Measurements from ENCODE around the gene WDR90. TPM values are rescaled to one million over a fixed set of nuclear protein-coding genes. Genes with fewer than 3 reads are reported as not detected.

Gene WDR90
- total and polyA plus RNA-seq, 2 of the 13 experiments (the other 11 are each of a cell fraction or from before 2014, with no cell fraction given) = 14.9 to 28.9 TPM

DNA sequence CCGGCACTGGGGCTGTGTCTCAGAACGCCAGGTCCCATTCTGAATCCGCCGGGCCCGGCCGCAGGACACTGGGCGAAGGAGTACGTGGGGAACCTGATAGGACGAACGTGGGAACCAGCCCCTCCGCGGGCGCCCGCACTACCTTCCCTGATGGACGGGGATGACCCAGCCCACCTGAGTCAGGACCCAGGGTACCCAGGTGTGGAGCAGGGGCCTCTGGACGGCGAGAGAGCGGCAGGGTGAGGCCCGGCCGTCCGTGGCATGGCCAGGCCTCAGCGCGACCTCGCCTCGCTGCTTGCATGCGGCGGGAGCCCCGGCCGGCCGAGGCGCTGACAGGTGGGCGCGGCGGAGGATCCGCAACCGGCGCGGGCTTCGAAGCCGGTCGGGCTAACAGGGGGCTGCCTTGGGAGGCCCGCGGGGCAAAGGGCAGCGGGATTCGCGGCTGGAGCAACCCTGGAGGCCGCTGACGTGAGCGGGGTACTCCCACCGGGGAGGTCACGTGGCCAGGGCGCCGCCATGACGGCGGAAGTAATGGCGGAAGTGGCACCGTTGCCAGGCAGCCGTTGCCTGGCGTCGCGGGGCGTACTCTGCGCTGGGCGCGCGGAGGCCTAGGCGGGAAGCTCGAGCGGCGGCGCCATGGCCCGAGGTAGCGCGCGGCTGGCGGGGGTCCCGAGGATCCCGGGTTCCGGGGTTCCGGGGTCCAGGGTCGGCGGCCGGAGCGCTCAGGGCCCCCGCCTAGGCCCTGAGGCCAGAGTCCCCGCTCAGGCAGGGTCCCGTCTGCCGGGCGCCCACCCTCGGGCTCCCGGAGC is at the start of gene WDR90 (continued):
- no peak for TF ChIP-seq PBX3 (CRISPR knock-in tag; IDR thresholded peaks at IDR 0.05; ENCODE audit: borderline replicate concordance)
- TF ChIP-seq, protein P1, sequence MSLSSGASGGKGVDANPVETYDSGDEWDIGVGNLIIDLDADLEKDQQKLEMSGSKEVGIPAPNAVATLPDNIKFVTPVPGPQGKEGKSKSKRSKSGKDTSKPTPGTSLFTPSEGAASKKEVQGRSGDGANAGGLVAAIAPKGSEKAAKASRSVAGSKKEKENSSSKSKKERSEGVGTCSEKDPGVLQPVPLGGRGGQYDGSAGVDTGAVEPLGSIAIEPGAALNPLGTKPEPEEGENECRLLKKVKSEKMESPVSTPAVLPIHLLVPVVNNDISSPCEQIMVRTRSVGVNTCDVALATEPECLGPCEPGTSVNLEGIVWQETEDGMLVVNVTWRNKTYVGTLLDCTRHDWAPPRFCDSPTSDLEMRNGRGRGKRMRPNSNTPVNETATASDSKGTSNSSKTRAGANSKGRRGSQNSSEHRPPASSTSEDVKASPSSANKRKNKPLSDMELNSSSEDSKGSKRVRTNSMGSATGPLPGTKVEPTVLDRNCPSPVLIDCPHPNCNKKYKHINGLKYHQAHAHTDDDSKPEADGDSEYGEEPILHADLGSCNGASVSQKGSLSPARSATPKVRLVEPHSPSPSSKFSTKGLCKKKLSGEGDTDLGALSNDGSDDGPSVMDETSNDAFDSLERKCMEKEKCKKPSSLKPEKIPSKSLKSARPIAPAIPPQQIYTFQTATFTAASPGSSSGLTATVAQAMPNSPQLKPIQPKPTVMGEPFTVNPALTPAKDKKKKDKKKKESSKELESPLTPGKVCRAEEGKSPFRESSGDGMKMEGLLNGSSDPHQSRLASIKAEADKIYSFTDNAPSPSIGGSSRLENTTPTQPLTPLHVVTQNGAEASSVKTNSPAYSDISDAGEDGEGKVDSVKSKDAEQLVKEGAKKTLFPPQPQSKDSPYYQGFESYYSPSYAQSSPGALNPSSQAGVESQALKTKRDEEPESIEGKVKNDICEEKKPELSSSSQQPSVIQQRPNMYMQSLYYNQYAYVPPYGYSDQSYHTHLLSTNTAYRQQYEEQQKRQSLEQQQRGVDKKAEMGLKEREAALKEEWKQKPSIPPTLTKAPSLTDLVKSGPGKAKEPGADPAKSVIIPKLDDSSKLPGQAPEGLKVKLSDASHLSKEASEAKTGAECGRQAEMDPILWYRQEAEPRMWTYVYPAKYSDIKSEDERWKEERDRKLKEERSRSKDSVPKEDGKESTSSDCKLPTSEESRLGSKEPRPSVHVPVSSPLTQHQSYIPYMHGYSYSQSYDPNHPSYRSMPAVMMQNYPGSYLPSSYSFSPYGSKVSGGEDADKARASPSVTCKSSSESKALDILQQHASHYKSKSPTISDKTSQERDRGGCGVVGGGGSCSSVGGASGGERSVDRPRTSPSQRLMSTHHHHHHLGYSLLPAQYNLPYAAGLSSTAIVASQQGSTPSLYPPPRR (CRISPR knock-in tag; IDR thresholded peaks at IDR 0.05; ENCODE audit: borderline replicate concordance) = peak; percentile 44; the same call in 1 of the 2 replicates
- TF ChIP-seq ZSCAN9 (CRISPR knock-in tag; IDR thresholded peaks at IDR 0.05; ENCODE audit: borderline replicate concordance) = no peak
- TF ChIP-seq, protein P2, sequence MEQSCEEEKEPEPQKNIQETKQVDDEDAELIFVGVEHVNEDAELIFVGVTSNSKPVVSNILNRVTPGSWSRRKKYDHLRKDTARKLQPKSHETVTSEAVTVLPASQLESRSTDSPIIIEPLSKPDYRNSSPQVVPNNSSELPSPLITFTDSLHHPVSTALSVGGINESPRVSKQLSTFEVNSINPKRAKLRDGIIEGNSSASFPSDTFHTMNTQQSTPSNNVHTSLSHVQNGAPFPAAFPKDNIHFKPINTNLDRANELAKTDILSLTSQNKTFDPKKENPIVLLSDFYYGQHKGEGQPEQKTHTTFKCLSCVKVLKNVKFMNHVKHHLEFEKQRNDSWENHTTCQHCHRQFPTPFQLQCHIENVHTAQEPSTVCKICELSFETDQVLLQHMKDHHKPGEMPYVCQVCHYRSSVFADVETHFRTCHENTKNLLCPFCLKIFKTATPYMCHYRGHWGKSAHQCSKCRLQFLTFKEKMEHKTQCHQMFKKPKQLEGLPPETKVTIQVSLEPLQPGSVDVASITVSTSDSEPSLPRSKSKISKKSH (CRISPR knock-in tag; IDR thresholded peaks at IDR 0.05; ENCODE audit: borderline replicate concordance) = peak; percentile 80
- no peak for TF ChIP-seq TCF7 (IDR thresholded peaks at IDR 0.05; ENCODE audit: low read depth)
- TF ChIP-seq TMF1 (CRISPR knock-in tag; IDR thresholded peaks at IDR 0.05; ENCODE audit: low read depth) = peak; percentile 85
- TF ChIP-seq ZNF333 (CRISPR knock-in tag; IDR thresholded peaks at IDR 0.05; ENCODE audit: borderline replicate concordance) = 0 out of 2 replicates have a peak, but pooled peaks have one; percentile 66
- peak; percentile 78 for TF ChIP-seq PPARG (CRISPR knock-in tag; conservative IDR thresholded peaks at IDR 0.05)
- TF ChIP-seq SMARCC2 (IDR thresholded peaks at IDR 0.05) = no peak
- TF ChIP-seq, protein P3, sequence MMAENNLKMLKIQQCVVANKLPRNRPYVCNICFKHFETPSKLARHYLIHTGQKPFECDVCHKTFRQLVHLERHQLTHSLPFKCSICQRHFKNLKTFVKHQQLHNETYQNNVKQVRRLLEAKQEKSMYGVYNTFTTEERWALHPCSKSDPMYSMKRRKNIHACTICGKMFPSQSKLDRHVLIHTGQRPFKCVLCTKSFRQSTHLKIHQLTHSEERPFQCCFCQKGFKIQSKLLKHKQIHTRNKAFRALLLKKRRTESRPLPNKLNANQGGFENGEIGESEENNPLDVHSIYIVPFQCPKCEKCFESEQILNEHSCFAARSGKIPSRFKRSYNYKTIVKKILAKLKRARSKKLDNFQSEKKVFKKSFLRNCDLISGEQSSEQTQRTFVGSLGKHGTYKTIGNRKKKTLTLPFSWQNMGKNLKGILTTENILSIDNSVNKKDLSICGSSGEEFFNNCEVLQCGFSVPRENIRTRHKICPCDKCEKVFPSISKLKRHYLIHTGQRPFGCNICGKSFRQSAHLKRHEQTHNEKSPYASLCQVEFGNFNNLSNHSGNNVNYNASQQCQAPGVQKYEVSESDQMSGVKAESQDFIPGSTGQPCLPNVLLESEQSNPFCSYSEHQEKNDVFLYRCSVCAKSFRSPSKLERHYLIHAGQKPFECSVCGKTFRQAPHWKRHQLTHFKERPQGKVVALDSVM (CRISPR knock-in tag; IDR thresholded peaks at IDR 0.05) = peak; percentile 93
- no peak for TF ChIP-seq MAFF (IDR thresholded peaks at IDR 0.05; ENCODE audit: low read depth, low read length)
- peak; percentile 93 for TF ChIP-seq MXD1 (CRISPR knock-in tag; IDR thresholded peaks at IDR 0.05)
- peak; percentile 81; the same call in 1 of the 2 replicates for TF ChIP-seq KAT7 (CRISPR knock-in tag; IDR thresholded peaks at IDR 0.05; ENCODE audit: borderline replicate concordance)
- no peak for TF ChIP-seq SIX1 (CRISPR knock-in tag; IDR thresholded peaks at IDR 0.05; ENCODE audit: borderline replicate concordance)
- peak; percentile 93; the same call in 1 of the 2 replicates for TF ChIP-seq SNAPC2 (CRISPR knock-in tag; IDR thresholded peaks at IDR 0.05)
- TF ChIP-seq, protein P4, sequence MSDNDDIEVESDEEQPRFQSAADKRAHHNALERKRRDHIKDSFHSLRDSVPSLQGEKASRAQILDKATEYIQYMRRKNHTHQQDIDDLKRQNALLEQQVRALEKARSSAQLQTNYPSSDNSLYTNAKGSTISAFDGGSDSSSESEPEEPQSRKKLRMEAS (IDR thresholded peaks at IDR 0.05) = peak; percentile 91
- TF ChIP-seq ZNF776 (CRISPR knock-in tag; IDR thresholded peaks at IDR 0.05) = peak; percentile 95
- TF ChIP-seq SP5 (CRISPR knock-in tag; IDR thresholded peaks at IDR 0.05; ENCODE audit: borderline replicate concordance, low read depth) = peak; percentile 28; the same call in 1 of the 2 replicates
